Sigmoid colon (tissue), 7 donors: ENCODE data around the gene PLA2G15. TPM values are rescaled to one million over a fixed set of nuclear protein-coding genes. Genes with fewer than 3 reads are reported as not detected.
A peak's percentile ranks its signal among the peaks of the same experiment; 100 is the strongest.

Experiments used
- DNase-seq: peaks from one replicate; pipeline ENCODE4 v3.0.0-alpha.2; 2019
- H3K27ac ChIP-seq, 4 donors: fragments of 200-600 bp; sonication (generic); one replicate each; pipeline ENCODE4 v1.5.1; 2016 to 2019; ENCODE audit warnings: mild to moderate bottlenecking in 1 of 4
- H3K27me3 ChIP-seq, 3 donors: fragments of 200-600 bp; sonication (generic); one replicate each; pipeline ENCODE4 v1.5.1; 2019; ENCODE audit warnings: mild to moderate bottlenecking in 1 of 3
- H3K36me3 ChIP-seq, 4 donors: fragments of 200-600 bp; sonication (generic); one replicate each; pipeline ENCODE4 v1.5.1; 2016 to 2019
- H3K4me1 ChIP-seq, 4 donors: fragments of 200-600 bp; sonication (generic); one replicate each; pipeline ENCODE4 v1.5.1; 2017 to 2019
- H3K4me3 ChIP-seq, 4 donors: fragments of 200-600 bp; sonication (generic); one replicate each; pipeline ENCODE4 v1.5.1; 2017 to 2019; ENCODE audit warnings: mild to moderate bottlenecking in 2 of 4, moderate library complexity in 1 of 4
- H3K9me3 ChIP-seq, 4 donors: fragments of 200-600 bp in 3 of 4; sonication (generic) in 3 of 4; one replicate each; pipeline versions ENCODE4 v1.5.1 to v1.6.1; 2013 to 2019
- EP300 ChIP-seq, 4 donors: sonication (generic); formaldehyde crosslinking; IDR thresholded peaks; one replicate each; pipeline ENCODE4 v1.6.1; 2017; ENCODE audit warnings: antibody characterized with exemption in 4 of 4
- POLR2A ChIP-seq, 2 donors: fragments of 450-650 bp; IDR thresholded peaks; one replicate each; pipeline ENCODE4 v1.6.1; 2016; ENCODE audit warnings: antibody characterized with exemption in 2 of 2, mild to moderate bottlenecking in 2 of 2, moderate library complexity in 2 of 2
- POLR2AphosphoS5 ChIP-seq, 4 donors: sonication (generic); formaldehyde crosslinking; IDR thresholded peaks; one replicate each; pipeline ENCODE4 v1.6.1; 2017; ENCODE audit warnings: antibody characterized with exemption in 4 of 4
- WGBS, 2 donors: extraction: QIAGEN DNeasy Blood & Tissue Kit; methylation state at CpG; one replicate each; pipeline ENCODE4 v1.1.7; 2013; 5-methylcytosine and 5-hydroxymethylcytosine counted together
- intact Hi-C: fragments of 100-400 bp; cut with DNase I; formaldehyde crosslinking; loops from one replicate; pipeline ENCODE4 v1.15.1; 2023
- polyA plus RNA-seq, 3 donors: library from polyadenylated mRNA; stranded (reverse); fragments of 200-250 nt; gene quantifications; one replicate each; pipeline ENCODE4 v1.2.3, GENCODE V29; 2013
- total RNA-seq, 4 donors: library from RNA; depleted of rRNA; stranded (reverse); fragments of >200 nt; gene quantifications; one replicate each; pipeline ENCODE4 v1.1.0, GENCODE V29; 2016
- TF ChIP-seq, protein P1 (sequence below), 4 experiments: fragments of 450-650 bp in 3 of 4; fragments of 200-600 bp in 1 of 4; IDR thresholded peaks; one replicate each; pipeline ENCODE4 v1.5.1; 2016 to 2019; ENCODE audit warnings: antibody characterized with exemption in 4 of 4, mild to moderate bottlenecking in 3 of 4, moderate library complexity in 2 of 4
- donor health status: healthy with polysubstance abuse.
- donor health status: Bipolar disorder and iron deficiency.
- donor health status: healthy.

The PLA2G15 gene
- total and polyA plus RNA-seq, 7 donors: 4.2 to 15.7 (median 10.2) TPM

DNA sequence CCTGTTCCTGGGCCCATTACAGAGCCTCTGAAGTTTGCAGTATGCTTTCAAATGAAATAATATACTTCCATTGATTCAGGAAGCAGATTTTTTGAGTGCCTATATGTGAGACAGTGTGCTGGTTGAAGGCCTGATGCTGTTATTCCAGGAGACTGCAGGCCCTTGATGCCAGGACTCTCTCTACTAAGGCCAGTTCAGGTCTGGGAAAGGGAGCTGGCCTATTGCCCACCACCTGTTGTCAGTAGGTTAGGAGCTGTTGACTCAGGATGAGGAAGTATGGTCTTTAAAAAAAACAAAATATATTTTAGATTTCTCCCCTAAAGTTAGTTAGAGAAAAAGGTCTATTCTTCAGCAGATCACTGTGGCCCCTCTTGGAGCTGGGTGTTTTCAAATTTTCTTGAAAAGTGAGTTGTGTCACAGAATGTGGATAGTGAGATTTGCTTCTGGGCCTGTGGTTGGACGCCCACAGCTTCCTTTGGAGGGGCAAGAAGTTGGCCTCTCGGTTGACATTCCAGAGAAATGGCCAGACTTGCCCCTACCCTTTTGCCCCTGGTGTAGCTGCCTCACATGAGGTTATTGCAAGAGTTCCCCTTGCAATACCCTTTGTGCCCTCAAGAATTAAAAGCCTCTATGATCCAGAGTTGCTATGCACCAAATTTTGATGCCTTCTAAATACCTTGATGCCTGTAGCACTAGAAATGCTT lies 17.2 kb upstream of the PLA2G15 start:
- TF ChIP-seq POLR2AphosphoS5 (IDR thresholded peaks at IDR 0.05): no peak
- TF ChIP-seq EP300 (IDR thresholded peaks at IDR 0.05): no peak
- intact Hi-C loops: loop anchor here (1.0 to 10.0 kb wide), 3 partner anchors 141 to 413 kb away; no protein-coding TSS in a partner anchor
- no peak overlapping the region for H3K27ac ChIP-seq
- peak; percentile 64 for DNase-seq
- H3K9me3 ChIP-seq: no peaks in the 10 kb centered on the region
- peaks cover 0 to 3% (median 0%) of the 10 kb centered on the region in 4 donors for H3K36me3 ChIP-seq
- WGBS, 2 donors: 51 to 55% methylated on average over 2 of the region's 2 CpGs
- peaks cover 0 to 11% (median 4%) of the 10 kb centered on the region in 4 donors for H3K4me1 ChIP-seq
- no peak overlapping the region for H3K4me3 ChIP-seq
- no peaks in the 10 kb centered on the region for H3K27me3 ChIP-seq

DNA sequence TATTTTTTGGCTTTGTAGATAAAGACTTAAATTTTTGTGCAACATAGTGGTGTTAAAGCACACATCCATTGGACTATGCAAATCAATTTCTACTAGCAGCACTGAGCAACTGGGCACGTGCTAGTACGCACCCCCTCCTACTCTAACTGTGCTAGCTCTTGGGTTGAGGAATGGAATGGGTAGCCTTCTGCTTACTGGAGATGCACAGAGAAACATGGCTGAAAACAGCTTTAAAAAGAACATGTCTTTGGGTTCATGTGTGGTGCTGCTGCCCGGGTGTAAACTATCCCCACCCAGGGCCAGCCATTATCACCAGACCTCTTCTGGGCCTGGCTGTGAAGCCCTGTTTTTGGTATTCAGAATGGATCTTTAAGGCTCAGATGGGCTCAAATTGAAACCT lies 16.5 kb upstream of the PLA2G15 start:
- Histone ChIP-seq H3K27ac (peak overlapping the region in 2 of 4 donors; percentile 35 to 44), H3K36me3 (peaks cover 0 to 3% (median 0%) of the 10 kb centered on the region in 4 donors), H3K27me3 (no peaks in the 10 kb centered on the region), H3K4me3 (no peak overlapping the region), H3K4me1 (peaks cover 0 to 11% (median 4%) of the 10 kb centered on the region in 4 donors), H3K9me3 (no peaks in the 10 kb centered on the region)
- WGBS, 2 donors: 73 to 79% methylated on average over 3 of the region's 3 CpGs
- TF ChIP-seq EP300 (IDR thresholded peaks at IDR 0.05) (no peak), POLR2A (IDR thresholded peaks at IDR 0.05) (no peak), POLR2AphosphoS5 (IDR thresholded peaks at IDR 0.05) (no peak)
- TF ChIP-seq, protein P1, sequence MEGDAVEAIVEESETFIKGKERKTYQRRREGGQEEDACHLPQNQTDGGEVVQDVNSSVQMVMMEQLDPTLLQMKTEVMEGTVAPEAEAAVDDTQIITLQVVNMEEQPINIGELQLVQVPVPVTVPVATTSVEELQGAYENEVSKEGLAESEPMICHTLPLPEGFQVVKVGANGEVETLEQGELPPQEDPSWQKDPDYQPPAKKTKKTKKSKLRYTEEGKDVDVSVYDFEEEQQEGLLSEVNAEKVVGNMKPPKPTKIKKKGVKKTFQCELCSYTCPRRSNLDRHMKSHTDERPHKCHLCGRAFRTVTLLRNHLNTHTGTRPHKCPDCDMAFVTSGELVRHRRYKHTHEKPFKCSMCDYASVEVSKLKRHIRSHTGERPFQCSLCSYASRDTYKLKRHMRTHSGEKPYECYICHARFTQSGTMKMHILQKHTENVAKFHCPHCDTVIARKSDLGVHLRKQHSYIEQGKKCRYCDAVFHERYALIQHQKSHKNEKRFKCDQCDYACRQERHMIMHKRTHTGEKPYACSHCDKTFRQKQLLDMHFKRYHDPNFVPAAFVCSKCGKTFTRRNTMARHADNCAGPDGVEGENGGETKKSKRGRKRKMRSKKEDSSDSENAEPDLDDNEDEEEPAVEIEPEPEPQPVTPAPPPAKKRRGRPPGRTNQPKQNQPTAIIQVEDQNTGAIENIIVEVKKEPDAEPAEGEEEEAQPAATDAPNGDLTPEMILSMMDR (IDR thresholded peaks at IDR 0.05): no peak
- intact Hi-C loops: loop anchor here (1.0 to 10.0 kb wide), 3 partner anchors 142 to 414 kb away; no protein-coding TSS in a partner anchor
- DNase-seq: no peak

DNA sequence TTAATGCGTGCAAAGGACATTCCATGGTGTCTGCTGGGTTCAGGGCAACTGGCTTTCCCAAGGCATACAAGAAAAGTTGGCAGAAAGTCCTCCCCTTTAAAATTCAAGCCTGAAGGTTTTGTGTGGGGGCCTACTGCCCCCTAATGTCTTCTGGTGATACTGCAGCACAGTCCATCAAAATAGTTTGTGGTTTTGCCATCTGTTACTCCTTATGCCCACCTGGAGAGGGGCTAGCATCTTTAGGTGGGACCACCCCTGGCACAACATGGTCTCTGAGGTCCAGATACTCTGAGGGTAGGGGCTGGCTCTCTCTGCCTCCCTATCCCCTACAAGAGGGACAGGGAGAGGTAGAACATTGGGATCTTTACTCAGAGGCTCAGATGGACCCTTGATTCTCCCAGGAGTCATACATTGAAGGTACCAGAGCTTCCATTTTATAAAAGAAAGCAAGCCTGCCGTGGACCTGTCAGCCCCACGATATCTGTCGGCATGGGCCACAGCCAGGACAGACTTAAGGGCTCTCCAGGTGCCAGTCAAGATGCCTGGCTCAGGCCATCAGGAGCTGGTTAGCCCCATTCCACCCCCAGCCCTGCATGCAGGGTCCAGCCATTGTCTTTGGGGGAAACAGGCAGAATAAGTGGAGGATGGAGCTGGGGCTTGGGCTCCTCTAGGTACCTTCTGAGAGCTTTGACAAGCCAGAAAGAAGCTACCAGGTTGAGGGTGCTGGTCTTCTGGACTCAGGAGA lies 15.6 kb upstream of the PLA2G15 start:
- peak; percentile 70 for DNase-seq
- TF ChIP-seq POLR2A (IDR thresholded peaks at IDR 0.05): no peak
- TF ChIP-seq, protein P1 (IDR thresholded peaks at IDR 0.05): peak; percentile 70 to 87 (median 78)
- WGBS, 2 donors: 60 to 81% methylated on average over 4 of the region's 4 CpGs
- Histone ChIP-seq H3K4me1 (peaks cover 0 to 11% (median 4%) of the 10 kb centered on the region in 4 donors), H3K4me3 (no peak overlapping the region), H3K27ac (peak overlapping the region in 1 of 4 donors; percentile 35), H3K27me3 (no peaks in the 10 kb centered on the region), H3K9me3 (no peaks in the 10 kb centered on the region), H3K36me3 (peaks cover 0 to 3% (median 0%) of the 10 kb centered on the region in 4 donors)
- intact Hi-C loops: loop anchor here (2.0 to 10.0 kb wide), 2 partner anchors 143 to 415 kb away; no protein-coding TSS in a partner anchor

DNA sequence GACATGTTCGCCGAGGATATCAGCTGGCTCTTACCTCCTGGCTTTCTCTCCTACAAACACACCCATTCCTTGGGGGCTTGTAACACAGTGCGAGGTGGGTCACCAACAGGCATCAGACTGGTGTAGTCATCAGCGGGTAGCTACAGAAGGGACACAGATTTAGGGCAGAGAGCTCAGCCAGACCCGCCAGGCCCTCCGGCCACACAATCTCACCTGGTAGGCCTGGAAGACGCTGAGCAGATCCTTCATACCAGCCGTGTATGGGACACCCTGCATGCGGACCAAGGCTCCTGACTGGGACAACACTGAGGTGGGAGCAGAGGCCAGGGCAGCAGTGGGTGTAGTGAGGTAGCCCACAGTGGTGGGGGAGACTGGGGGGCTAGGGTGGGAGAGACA lies 15.0 kb upstream of the PLA2G15 start:
- Histone ChIP-seq H3K9me3 (no peaks in the 10 kb centered on the region), H3K4me3 (no peak overlapping the region), H3K27me3 (no peaks in the 10 kb centered on the region), H3K4me1 (peaks cover 0 to 11% (median 4%) of the 10 kb centered on the region in 4 donors), H3K27ac (no peak overlapping the region), H3K36me3 (peaks cover 0 to 3% (median 0%) of the 10 kb centered on the region in 4 donors)
- intact Hi-C loops: no loop called here
- no peak for TF ChIP-seq POLR2AphosphoS5 (IDR thresholded peaks at IDR 0.05)
- no peak for TF ChIP-seq POLR2A (IDR thresholded peaks at IDR 0.05)
- no peak for TF ChIP-seq EP300 (IDR thresholded peaks at IDR 0.05)
- TF ChIP-seq, protein P1 (IDR thresholded peaks at IDR 0.05): no peak
- DNase-seq: peak; percentile 59
- WGBS, 2 donors: 86 to 94% methylated on average over 9 of the region's 9 CpGs

DNA sequence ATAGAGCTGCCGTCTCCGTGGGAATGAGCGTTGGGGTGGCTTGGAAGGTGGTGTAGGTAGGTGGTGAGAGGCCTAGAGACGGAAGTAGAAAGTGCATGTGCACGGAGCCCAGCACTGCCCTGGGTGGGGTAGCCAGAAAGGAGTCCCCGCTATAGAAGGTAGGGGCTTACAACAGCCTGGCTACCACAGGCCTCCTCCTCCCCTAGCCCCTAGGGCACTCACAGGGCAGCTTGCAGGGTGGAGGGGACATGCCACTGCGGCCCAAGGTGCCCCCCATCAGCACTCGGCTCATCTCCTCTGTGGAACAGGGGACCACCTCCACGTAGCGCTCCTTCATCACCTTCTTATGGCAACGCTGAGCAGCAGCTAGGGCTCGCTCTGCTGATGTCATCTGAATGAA lies 14.2 kb upstream of the PLA2G15 start:
- TF ChIP-seq EP300 (IDR thresholded peaks at IDR 0.05) (no peak), POLR2AphosphoS5 (IDR thresholded peaks at IDR 0.05) (no peak), POLR2A (IDR thresholded peaks at IDR 0.05) (no peak)
- TF ChIP-seq, protein P1 (IDR thresholded peaks at IDR 0.05): no peak
- H3K36me3 ChIP-seq: peaks cover 0 to 3% (median 0%) of the 10 kb centered on the region in 4 donors
- peak; percentile 60 for DNase-seq
- H3K4me3 ChIP-seq: no peak overlapping the region
- intact Hi-C loops: no loop called here
- no peaks in the 10 kb centered on the region for H3K27me3 ChIP-seq
- peaks cover 0 to 17% (median 10%) of the 10 kb centered on the region in 4 donors for H3K4me1 ChIP-seq
- WGBS, 2 donors: 87 to 94% methylated on average over 12 of the region's 12 CpGs
- no peaks in the 10 kb centered on the region for H3K9me3 ChIP-seq
- H3K27ac ChIP-seq: no peak overlapping the region
